Ishikawa (cell line): Measurements from ENCODE around the gene PPP4R2.

Experiments used
- CEBPB ChIP-seq: IDR thresholded peaks from 2 replicates; pipeline ENCODE4 v1.6.1; 2012
- CREB1 ChIP-seq: IDR thresholded peaks from 2 replicates; pipeline ENCODE4 v1.6.1; 2012; ENCODE audit warnings: low read depth
- EGR1 ChIP-seq: IDR thresholded peaks from 2 replicates; pipeline ENCODE4 v1.6.1; 2012
- EP300 ChIP-seq: IDR thresholded peaks from 2 replicates; pipeline ENCODE4 v1.6.1; 2012; ENCODE audit warnings: borderline replicate concordance
- FOXM1 ChIP-seq: IDR thresholded peaks from 2 replicates; pipeline ENCODE4 v1.6.1; 2012; ENCODE audit warnings: low read depth, borderline replicate concordance
- MAX ChIP-seq: IDR thresholded peaks from 2 replicates; pipeline ENCODE4 v1.6.1; 2012
- NFIC ChIP-seq: IDR thresholded peaks from 2 replicates; pipeline ENCODE4 v1.6.1; 2012
- RAD21 ChIP-seq: IDR thresholded peaks from 2 replicates; pipeline ENCODE4 v1.6.1; 2012; ENCODE audit warnings: low read depth
- REST ChIP-seq: IDR thresholded peaks from 2 replicates; pipeline ENCODE4 v1.6.1; 2012; ENCODE audit warnings: low read depth, mild to moderate bottlenecking
- TAF1 ChIP-seq: IDR thresholded peaks from 2 replicates; pipeline ENCODE4 v1.6.1; 2012; ENCODE audit warnings: low read depth, mild to moderate bottlenecking
- TCF12 ChIP-seq: IDR thresholded peaks from 2 replicates; pipeline ENCODE4 v1.6.1; 2012; ENCODE audit warnings: low read depth
- TEAD4 ChIP-seq: IDR thresholded peaks from 2 replicates; pipeline ENCODE4 v1.6.1; 2012
- USF1 ChIP-seq: IDR thresholded peaks from 2 replicates; pipeline ENCODE4 v1.6.1; 2012
- YY1 ChIP-seq: IDR thresholded peaks from 2 replicates; pipeline ENCODE4 v1.6.1; 2012; ENCODE audit warnings: low read depth
- ZBTB7A ChIP-seq: IDR thresholded peaks from 2 replicates; pipeline ENCODE4 v1.6.1; 2012; ENCODE audit warnings: low read depth

The PPP4R2 gene

GRCh38 chr3:73081140-73081539 is 84.5 kb downstream of the PPP4R2 start:
- TF ChIP-seq RAD21, result no peak
- no peak for TF ChIP-seq ZBTB7A
- TF ChIP-seq CREB1, result no peak
- no peak for TF ChIP-seq NFIC
- no peak for TF ChIP-seq MAX
- no peak for TF ChIP-seq CEBPB
- TF ChIP-seq TAF1, result no peak
- TF ChIP-seq USF1, result no peak
- TF ChIP-seq EGR1, result no peak
- TF ChIP-seq TCF12, result no peak
- TF ChIP-seq TEAD4, result no peak
- no peak for TF ChIP-seq YY1
- TF ChIP-seq EP300, result no peak
- no peak for TF ChIP-seq FOXM1
- no peak for TF ChIP-seq REST

GRCh38 chr3:73084170-73084569 is 87.6 kb downstream of the PPP4R2 start:
- TF ChIP-seq MAX (no peak), YY1 (no peak), FOXM1 (no peak), EGR1 (no peak), TCF12 (no peak), TEAD4 (no peak), NFIC (no peak), TAF1 (no peak)

- no peak for TF ChIP-seq MAX
- no peak for TF ChIP-seq USF1
- TF ChIP-seq EGR1, result no peak
- no peak for TF ChIP-seq REST
- peak; percentile 95 for TF ChIP-seq RAD21
- no peak for TF ChIP-seq CREB1
- no peak for TF ChIP-seq TAF1
- TF ChIP-seq EP300, result no peak
Measured at GRCh38 chr3:73086071-73086494, 89.5 kb downstream of the PPP4R2 start.

- TF ChIP-seq FOXM1, result no peak
Measured at GRCh38 chr3:73094129-73094528, 97.5 kb downstream of the PPP4R2 start.

GRCh38 chr3:73094951-73095350 is 98.3 kb downstream of the PPP4R2 start:
- TF ChIP-seq USF1 (no peak), TEAD4 (no peak), EP300 (no peak), ZBTB7A (no peak), FOXM1 (no peak), TCF12 (no peak), NFIC (no peak), CEBPB (no peak), MAX (no peak), YY1 (no peak), REST (no peak), TAF1 (no peak), CREB1 (no peak), EGR1 (no peak)
